ENCODE data around the gene FBN2.

Gene FBN2

GRCh38 chr5:128378632-128379031, 159.4 kb downstream of the FBN2 start:
- TF ChIP-seq CTCF (IDR thresholded peaks at IDR 0.05; ENCODE audit: borderline replicate concordance, control extremely low read depth, extremely low read depth, insufficient read depth, missing control alignments), result no peak
- in situ Hi-C loops (cut with MboI; ENCODE audit: low sequenced_read_pairs, unreplicated experiment), result no loop called here
- DNase-seq (ENCODE audit: low spot score), result no peak

- no peak for TF ChIP-seq CTCF (IDR thresholded peaks at IDR 0.05; ENCODE audit: borderline replicate concordance, control extremely low read depth, extremely low read depth, insufficient read depth, missing control alignments)
- in situ Hi-C loops (cut with MboI; ENCODE audit: low sequenced_read_pairs, unreplicated experiment), result no loop called here
- no peak for DNase-seq (ENCODE audit: low spot score)
Observed at GRCh38 chr5:128378196-128378595, 159.8 kb downstream of the FBN2 start.

GRCh38 chr5:128376577-128376976, 161.5 kb downstream of the FBN2 start:
- in situ Hi-C loops (cut with MboI; ENCODE audit: low sequenced_read_pairs, unreplicated experiment), result no loop called here
- TF ChIP-seq CTCF (IDR thresholded peaks at IDR 0.05; ENCODE audit: borderline replicate concordance, control extremely low read depth, extremely low read depth, insufficient read depth, missing control alignments), result no peak
- DNase-seq (ENCODE audit: low spot score), result no peak

GRCh38 chr5:128366147-128366546, 171.9 kb downstream of the FBN2 start:
- no peak for DNase-seq (ENCODE audit: low spot score)
- in situ Hi-C loops (cut with MboI; ENCODE audit: low sequenced_read_pairs, unreplicated experiment), result no loop called here
- no peak for TF ChIP-seq CTCF (IDR thresholded peaks at IDR 0.05; ENCODE audit: borderline replicate concordance, control extremely low read depth, extremely low read depth, insufficient read depth, missing control alignments)

- in situ Hi-C loops (cut with MboI; ENCODE audit: low sequenced_read_pairs, unreplicated experiment), result no loop called here
- DNase-seq (ENCODE audit: low spot score), result no peak
- TF ChIP-seq CTCF (IDR thresholded peaks at IDR 0.05; ENCODE audit: borderline replicate concordance, control extremely low read depth, extremely low read depth, insufficient read depth, missing control alignments), result no peak
Observed at GRCh38 chr5:128362370-128362769, 175.7 kb downstream of the FBN2 start.

- in situ Hi-C loops (cut with MboI; ENCODE audit: low sequenced_read_pairs, unreplicated experiment), result no loop called here
- DNase-seq (ENCODE audit: low spot score), result no peak
- TF ChIP-seq CTCF (IDR thresholded peaks at IDR 0.05; ENCODE audit: borderline replicate concordance, control extremely low read depth, extremely low read depth, insufficient read depth, missing control alignments), result no peak
Observed at GRCh38 chr5:128358826-128359225, 179.2 kb downstream of the FBN2 start.

- no peak for DNase-seq (ENCODE audit: low spot score)
- in situ Hi-C loops (cut with MboI; ENCODE audit: low sequenced_read_pairs, unreplicated experiment), result no loop called here
- no peak for TF ChIP-seq CTCF (IDR thresholded peaks at IDR 0.05; ENCODE audit: borderline replicate concordance, control extremely low read depth, extremely low read depth, insufficient read depth, missing control alignments)
Observed at GRCh38 chr5:128357226-128357625, 180.8 kb downstream of the FBN2 start.
